NCI-H1105 treated with DMSO at 0.1 percent for 48 hours (cell line): ENCODE measurements around the gene ZNF700.
A peak's percentile ranks its signal among the peaks of the same experiment; 100 is the strongest.
"Not testable (repeated sequence)": the region's sequence is repeated elsewhere in the genome, so short reads cannot be mapped to it uniquely, and the experiment has no call there.

Experiments used
- DNase-seq: peaks from one replicate; lab custom pipeline; 2025; lab: John Stamatoyannopoulos, UW

Gene ZNF700

GRCh38 chr19:11924886-11925650 is at the start of gene ZNF700:
TSS of gene ZNF700 (plus strand) at chr19:11925107. CDS start at chr19:11925211, 104 bp downstream.
- DNase-seq, result peak; percentile 95

- DNase-seq, result not testable (repeated sequence)
These were observed 45.1 kb upstream of the ZNF700 start for GRCh38 chr19:11879687-11880266.

- DNase-seq, result no peak
These were observed 44.3 kb upstream of the ZNF700 start for GRCh38 chr19:11880598-11880997.

- DNase-seq, result peak; percentile 61
These were observed 43.6 kb upstream of the ZNF700 start for GRCh38 chr19:11881151-11881800.

- DNase-seq, result no peak
These were observed 42.3 kb upstream of the ZNF700 start for GRCh38 chr19:11882606-11883005.

- DNase-seq, result no peak
These were observed 37.7 kb upstream of the ZNF700 start for GRCh38 chr19:11887234-11887610.

GRCh38 chr19:11887611-11888531 is 37.0 kb upstream of the ZNF700 start, which contains the start of gene ZNF69:
TSS of gene ZNF69 (plus strand) at chr19:11887782. CDS start at chr19:11887924, 142 bp downstream.
- DNase-seq, result peak; percentile 7

GRCh38 chr19:11889901-11890300 is 35.0 kb upstream of the ZNF700 start:
- DNase-seq, result not testable (repeated sequence)

- no peak for DNase-seq
These were observed 34.3 kb upstream of the ZNF700 start for GRCh38 chr19:11890634-11891033.

- no peak for DNase-seq
These were observed 30.1 kb upstream of the ZNF700 start for GRCh38 chr19:11894851-11895250.

- no peak for DNase-seq
These were observed 22.7 kb upstream of the ZNF700 start for GRCh38 chr19:11902228-11902627.

GRCh38 chr19:11905928-11906327 is 19.0 kb upstream of the ZNF700 start:
- no peak for DNase-seq

- not testable (repeated sequence) for DNase-seq
These were observed 13.0 kb upstream of the ZNF700 start for GRCh38 chr19:11911937-11912336.

- not testable (repeated sequence) for DNase-seq
These were observed 10.4 kb upstream of the ZNF700 start for GRCh38 chr19:11914417-11915051.

GRCh38 chr19:11921852-11922495 is 2.9 kb upstream of the ZNF700 start:
- DNase-seq, result no peak

GRCh38 chr19:11925651-11926187 is 812 bp downstream of the ZNF700 start:
- DNase-seq, result not testable (repeated sequence)

- DNase-seq, result no peak
These were observed 2.3 kb downstream of the ZNF700 start for GRCh38 chr19:11927227-11927626.

GRCh38 chr19:11931051-11931450 is 6.1 kb downstream of the ZNF700 start:
- DNase-seq, result no peak

- DNase-seq, result no peak
These were observed 6.6 kb downstream of the ZNF700 start for GRCh38 chr19:11931513-11931912.

GRCh38 chr19:11935829-11936228 is 10.9 kb downstream of the ZNF700 start:
- DNase-seq, result not testable (repeated sequence)

- DNase-seq, result not testable (repeated sequence)
These were observed 13.5 kb downstream of the ZNF700 start for GRCh38 chr19:11938383-11938782.
